CD4-positive, alpha-beta T cell treated with Interleukin-17A for 4 hours (primary cell): ENCODE measurements around the gene CPNE1.
"Not testable (repeated sequence)": the region's sequence is repeated elsewhere in the genome, so short reads cannot be mapped to it uniquely, and the experiment has no call there.

ENCODE experiments used
- DNase-seq: peaks from one replicate; pipeline ENCODE4 v3.0.0-alpha.2; 2020; ENCODE audit warnings: mixed read lengths

The CPNE1 gene

DNA sequence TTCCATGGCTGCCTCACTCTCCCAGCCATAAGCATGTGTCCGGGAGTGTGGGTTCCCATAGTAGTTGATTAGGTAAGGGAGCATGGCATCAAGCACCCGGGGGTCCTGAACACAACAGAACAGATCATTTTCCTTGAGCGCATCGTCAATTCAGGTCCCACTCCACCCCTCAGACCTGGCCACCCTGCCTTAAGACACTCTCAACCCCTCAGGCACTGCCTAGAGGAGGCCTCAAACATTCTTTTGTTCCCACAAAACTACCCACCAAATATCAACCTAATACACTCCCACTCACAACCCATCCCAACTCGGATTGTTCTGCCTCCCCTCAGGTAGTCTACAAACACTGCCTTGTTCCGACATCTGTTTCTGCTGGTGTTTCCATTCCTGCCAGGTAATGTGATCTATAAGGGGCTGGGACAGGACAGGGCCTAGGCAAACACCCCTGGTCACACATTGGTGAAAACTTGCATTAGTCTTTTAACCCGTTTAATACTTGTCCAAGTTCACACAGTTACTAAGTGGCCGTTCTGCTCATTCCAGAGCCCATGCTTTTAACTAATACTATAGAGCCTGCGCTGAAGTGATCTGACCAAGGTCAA, 33.1 kb upstream of the CPNE1 start:
- no peak for DNase-seq

DNA sequence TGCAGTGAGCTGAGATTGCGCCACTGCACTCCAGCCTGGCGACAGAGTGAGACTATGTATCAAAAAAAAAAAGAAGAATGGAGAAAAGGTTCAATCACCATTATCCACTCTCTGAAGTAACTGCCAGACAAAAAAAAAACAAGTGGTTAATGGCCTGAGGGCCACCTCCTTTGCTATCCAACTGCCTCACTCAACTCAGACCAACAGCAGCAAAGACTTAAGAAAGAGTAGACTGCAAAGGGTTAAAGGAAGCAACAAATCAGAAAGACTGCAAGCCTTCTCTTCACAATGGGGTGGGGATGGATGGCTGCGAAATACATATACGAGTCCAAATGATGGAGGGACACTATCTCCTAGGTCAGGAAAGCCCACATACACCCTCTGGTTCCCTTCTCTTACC, 31.3 kb upstream of the CPNE1 start:
- DNase-seq = no peak

DNA sequence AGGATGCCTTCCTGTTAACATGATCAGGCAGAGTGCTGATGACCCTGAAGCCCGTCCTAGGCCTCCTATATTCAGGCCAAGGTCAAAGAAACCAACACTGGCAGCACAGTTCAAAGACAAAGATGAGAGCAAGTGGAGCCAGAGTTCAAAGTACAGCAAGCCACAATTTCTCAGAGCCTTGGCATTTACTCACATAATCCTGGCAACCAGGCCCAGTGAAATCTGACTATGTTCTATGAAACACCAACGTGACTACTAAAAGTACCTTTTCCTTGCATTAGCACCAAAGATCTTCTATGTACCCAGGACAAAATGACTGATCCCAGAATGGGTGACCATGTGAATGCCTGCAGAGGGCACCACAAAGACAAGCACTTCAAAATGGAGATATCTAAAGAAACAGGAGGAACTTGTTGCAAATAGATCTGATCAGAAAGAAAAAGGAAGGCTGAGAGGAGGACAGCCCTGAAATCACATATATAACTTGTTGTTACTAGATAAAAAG, 30.6 kb upstream of the CPNE1 start:
- DNase-seq = no peak

DNA sequence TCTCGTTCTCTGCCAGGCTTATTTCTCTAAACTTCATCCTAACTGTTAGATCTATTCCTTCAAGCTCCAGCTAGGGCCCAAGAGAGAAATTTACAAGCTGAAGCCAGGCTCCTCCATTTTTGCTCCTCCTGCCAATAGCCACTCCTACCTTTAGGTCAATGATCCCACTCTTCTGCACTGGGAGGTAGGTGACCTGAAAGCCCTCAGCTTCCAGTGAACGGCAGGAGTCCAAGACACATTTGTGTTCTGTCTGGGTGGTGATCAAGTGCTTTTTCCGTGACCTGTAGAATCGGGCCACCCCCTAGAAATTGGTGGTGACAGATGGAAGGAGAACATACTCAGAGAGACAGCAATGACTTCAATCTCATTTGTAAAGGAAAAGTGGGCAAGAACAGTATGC, 25.6 kb upstream of the CPNE1 start:
- DNase-seq = no peak

DNA sequence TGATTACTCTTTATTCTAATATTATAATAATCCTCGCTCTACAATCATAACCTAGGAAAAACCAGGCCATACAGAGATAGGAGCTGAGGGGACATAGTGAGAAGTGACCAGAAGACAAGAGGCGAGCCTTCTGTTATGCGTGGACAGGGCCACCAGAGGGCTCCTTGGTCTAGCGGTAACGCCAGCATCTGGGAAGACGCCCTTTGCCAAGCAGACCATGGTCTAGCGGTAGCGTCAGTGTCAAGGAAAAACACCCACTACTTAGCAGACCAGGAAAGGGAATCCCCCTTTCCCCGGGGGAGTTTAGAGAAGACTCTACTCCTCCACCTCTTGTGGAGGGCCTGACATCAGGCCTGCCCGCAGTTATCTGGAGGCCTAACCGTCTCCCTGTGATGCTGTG, 22.2 kb upstream of the CPNE1 start:
- peak; percentile 9 for DNase-seq

DNA sequence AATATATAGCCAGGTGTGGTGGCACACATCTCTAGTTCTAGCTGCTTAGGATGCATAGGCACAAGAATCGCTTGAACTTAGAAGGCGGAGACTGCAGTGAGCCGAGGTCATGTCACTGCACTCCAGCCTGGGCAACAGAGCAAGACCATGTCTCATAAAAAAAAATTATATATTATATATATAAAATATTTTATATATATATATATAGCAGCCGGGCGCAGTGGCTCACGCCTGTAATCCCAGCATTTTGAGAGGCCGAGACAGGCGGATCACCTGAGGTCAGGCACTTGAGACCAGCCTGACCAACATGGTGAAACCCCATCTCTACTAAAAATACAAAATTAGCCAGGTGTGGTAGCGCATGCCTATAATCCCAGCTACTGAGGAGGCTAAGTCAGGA, 20.7 kb upstream of the CPNE1 start:
- DNase-seq = not testable (repeated sequence)

DNA sequence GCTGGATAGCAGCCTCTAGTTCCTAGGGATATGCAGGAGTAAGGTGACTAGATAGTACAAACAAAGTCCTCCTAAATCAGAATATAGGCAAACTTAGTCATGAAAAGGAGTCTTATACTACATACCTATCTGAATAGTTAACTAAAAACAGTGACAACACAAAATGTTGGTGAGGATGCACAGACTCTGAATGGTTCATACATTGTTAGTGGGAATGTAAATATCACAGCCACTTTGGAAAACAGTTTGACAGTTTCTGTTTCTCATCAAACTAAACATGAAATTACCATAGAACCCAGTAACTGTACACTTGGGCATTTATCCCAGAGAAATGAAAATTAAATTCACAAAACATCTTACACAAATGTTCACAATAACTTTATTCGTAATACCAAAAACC, 17.3 kb upstream of the CPNE1 start:
- no peak for DNase-seq

DNA sequence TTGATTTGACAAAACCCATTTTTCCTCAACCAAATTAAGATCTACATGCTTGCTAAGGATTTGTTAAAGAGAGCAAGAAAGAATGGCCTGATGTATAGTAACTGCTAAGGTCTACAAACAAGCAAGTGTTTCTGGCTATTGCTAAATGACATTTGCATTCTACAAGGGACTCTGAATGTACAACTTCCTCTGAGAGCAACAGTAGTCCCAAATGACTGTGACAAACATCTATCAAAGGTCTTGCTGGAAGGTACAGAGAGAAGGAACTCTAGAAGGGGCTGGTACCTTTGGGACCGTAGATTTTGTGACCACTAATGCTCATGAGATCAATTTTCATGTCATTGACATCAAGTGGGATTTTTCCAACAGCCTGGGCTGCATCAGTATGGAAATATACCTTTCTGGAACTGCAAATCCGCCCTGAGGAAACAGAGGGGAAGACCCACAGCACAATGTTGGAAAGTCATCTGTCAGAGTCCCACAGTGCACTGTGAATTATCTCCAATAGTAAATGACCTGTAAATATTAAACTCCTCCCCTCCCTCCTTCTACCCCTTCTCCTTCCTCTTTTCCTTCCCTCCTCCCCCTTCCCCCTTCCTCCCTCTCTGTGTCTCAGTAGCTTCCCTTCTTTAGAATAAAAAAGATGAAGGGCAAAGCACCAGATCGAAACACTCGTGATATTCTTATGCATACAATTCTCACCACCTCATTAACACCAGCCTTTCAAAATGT, 15.9 kb upstream of the CPNE1 start:
- no peak for DNase-seq

DNA sequence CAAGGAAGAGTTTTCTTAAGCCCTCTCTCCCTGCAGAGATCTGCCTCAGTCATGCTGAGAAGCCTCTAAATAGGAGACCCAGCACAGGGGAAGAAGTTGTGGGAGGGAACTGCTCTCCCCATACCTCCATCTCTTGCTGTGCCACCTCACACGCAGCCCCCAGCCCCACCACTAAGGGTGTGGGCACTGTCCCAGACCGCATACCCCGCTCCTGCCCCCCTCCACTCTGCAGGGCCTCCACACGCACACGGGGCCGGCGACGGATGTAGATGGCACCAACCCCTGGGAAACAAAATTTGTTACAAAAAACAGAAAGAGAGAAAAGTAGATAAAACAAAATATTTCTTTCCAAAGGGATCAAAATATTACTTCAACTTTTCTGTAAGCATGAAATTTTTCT, 10.2 kb upstream of the CPNE1 start:
- no peak for DNase-seq

DNA sequence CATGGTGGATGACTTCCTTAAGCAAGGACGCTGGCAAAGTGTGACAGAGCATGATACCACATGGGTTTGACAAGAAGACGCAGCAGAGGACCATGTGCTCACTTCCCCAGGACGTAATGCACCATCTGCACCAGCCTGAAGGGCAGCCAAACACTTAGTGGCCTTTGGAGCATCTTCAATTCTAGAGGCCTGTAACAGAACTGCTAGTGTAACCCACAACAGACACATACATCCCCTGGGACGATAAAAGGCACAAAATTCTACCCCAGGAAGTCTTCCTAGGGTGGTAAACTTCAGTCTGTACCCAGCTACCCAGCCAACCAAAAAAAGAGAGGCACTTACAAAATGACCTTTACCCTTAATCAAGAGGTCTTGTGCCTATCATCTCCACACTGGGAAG, 9.2 kb upstream of the CPNE1 start:
- no peak for DNase-seq

DNA sequence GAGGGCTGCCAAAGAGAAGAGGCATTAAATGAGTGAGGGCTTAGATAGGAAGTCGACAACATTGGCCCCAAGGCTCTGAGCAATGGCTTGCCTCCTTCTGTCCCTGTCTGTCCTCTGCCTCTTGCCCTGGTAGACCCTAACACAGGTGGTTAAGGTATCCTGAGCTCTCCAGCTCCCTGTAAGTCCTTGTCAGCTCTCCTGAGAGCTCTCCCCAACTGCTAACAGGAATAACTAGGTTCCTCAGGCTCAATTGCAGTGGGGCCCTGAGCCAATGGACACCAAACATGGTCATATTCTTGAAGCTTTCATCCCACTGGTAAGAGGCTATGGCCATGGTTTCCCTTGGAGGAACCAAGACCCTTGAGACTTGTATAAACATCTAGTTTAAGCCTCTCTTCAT, 5.0 kb upstream of the CPNE1 start:
- no peak for DNase-seq

DNA sequence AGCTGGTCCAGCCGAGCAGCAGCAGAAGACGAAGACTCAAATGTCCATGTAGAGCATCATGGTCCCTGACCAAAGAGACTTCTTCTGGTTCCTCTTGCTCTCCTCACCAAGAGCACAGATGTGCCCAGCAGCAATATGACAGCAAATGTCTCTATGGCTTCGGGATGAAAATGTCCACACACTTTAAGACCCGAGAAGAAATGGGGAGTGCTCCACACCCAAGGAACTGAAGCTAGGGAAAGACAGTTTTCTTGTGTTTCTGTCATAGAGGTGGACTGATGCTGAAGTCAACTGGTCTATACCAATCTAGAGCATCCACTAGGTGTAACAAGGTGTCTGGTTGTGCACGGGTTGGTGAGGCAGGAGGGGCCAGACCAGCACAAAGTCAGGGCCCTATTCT, 4.5 kb upstream of the CPNE1 start:
- no peak for DNase-seq

DNA sequence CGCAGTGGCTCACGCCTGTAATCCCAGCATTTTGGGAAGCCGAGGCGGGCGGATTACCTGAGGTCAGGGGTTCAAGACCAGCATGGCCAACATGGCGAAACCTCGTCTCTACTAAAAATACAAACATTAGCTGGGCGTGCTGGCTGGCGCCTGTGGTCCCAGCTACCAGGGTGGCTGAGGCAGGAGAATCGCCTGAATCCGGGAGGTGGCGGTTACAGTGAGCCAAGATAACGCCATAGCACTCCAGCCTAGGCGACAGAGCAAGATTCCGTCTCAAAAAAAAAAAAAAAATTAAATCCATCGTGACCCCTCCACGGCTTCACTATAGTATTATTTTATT, 1.2 kb upstream of the CPNE1 start:
- no peak for DNase-seq

DNA sequence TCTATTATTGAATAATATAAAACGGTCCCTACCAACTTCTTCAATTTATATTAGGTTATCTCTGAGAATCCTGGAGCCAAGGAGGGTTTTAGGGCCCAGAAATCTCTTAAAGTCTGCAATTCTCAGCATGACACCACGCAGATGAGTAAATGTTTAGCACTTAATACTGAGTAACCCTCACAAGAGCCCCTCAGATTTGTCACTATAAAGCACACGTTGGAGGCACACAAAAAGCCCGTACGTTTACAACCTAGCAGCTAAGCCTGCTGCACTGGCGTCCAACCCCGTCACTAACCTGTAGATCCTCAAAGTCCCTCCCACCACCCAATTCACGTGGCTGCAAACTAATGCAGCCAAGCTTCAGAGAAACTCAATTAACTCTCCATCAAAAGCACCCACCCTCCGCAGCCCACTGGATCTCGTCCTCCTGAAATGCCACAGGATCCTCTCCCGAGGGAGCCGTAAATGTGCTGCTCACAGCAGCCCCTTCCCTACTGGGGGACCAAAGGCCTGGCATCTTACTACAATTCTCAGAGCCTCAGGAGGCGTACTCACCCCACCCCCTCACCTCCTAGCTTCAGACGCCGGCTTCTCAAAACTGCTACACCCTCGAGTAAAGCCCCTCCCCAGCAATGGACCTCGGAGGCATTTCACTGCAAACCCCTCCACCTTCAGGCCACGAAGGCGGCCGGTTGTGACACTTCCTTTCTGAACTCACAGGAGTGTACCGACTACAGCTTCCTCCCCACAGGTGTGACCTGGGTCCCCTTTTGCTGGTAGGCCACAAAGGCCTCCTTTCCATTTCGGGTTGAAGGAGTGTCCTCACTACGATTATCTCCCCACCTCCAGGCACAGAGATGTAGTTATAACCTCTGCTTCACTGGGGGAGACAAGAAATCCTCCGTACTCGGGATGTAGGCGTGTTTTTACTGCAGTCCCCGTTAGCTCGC, 909 bp downstream of the CPNE1 start:
- DNase-seq = peak; percentile 61

DNA sequence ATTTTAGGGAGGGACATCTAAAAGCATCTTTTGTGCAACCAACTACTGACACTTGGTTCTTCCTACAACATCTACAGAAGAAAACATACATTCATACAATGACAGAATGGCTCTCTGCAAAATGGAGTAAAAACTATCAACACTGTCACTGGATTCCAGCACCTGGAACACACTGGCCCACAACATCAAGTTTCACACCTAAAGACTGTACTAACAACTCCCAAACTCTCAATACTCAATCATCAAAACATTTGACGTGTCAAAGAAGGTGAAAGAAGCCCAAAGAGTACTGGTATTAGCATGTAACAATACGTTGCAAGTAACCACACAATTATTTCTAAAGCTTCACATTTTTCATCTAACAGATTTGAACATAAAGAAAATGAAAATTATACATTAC, 2.1 kb downstream of the CPNE1 start:
- DNase-seq = no peak

DNA sequence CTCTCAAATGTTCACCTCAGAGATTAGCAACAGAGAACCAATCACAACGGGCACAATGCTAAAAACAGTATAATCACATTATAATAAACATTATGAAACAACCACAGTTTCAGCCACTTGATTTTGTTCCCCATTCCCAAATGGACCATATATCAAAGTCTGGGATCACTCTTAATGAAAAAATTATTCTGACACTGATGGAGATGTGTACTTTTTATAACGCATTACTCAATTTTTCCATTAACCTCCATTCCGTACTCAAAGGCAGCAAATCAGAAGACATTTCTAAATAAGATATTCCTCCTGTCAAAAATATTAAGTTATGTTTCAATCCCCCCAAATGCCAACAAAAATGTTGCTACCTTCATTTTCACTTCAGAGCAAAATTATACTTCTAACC, 2.8 kb downstream of the CPNE1 start:
- no peak for DNase-seq

DNA sequence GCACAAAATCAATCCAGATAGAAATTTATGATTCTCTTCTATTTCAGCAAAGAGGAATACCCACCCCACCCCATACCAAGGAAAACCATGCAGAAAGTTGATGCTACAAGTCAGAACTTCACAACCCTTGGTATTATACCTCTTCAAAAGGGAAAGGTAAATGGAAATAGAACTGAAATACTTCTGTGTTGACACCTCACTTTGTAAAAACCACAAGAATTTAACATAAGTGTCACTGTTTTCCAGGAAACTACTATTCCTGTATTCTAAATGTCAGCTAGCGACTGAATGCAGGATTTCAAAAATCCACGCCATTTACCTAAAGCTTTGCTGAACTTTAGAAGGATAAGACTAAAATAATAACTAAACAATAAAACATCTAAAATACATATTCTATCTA, 3.6 kb downstream of the CPNE1 start:
- DNase-seq = no peak

DNA sequence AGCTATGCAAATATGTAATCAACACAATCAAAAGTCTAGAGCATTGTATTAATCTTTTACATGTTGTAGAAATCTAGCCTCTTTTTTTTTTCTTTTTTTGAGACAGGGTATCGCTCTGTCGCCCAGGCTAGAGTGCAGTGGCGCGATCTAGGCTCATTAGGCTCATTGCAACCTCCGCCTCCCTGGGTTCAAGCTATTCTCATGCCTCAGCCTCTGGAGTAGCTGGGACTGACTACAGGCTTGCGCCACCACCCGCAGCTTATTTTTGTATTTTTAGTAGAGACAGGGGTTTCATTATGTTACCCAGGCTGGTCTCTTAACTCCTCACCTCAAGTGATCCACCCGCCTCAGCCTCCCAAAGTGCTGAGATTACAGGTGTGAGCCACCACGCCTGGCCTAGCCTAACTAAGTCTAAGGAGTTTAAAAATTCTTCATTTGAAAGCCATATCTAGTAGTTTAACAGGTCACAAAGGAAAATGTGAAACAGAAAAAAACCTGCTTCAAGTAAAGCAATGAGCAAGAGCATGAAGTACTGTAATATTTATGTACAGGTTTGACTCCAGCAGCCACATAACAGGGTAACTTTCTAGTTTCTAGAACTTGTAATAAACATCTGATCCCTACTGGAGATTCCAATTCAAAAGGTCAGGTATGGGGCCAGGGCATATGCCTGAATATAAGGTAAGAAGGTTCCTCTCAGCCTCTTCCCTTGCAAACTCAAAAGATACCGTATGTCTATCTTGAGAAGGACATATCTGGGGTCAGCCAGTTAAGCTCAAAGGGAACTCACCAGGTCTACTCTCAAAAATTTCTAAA, 4.4 kb downstream of the CPNE1 start:
- no peak for DNase-seq

DNA sequence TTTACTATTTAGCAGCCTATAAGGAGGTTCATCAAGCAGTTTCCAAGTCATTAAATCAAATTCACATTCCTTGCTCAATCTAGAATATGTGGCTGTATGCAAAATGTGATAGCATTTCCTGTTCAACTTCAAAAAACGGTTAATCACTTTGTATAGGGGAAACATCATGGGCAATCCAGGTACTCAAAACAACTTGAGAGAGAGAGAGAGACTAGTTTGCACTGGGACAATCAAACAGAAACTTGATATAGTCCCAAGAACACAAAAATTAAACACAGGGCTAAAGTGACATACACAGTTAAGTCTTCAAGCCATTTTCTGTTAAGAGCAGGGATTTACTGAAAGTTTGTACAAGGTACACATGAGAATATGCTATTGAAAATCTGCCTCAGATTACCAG, 7.4 kb downstream of the CPNE1 start:
- no peak for DNase-seq

DNA sequence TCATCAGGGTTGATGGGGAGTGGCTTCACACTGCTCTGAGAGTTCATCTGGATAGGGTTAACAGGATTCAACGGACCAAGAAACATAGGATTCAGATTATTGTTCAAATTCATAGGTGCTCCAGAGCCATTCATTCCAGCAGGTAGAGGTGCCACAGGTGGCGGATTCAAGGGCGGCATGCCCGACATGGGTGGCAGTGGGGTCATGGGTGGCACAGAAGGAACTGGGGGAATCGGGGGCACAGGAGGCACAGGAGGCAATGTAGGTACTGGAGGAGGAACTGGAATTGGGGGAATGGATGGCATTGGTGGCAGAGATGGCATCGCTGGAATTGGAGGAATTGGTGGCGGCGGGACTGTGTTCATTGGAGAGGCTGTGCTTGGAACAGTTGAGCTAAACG, 10.3 kb downstream of the CPNE1 start:
- DNase-seq = no peak

DNA sequence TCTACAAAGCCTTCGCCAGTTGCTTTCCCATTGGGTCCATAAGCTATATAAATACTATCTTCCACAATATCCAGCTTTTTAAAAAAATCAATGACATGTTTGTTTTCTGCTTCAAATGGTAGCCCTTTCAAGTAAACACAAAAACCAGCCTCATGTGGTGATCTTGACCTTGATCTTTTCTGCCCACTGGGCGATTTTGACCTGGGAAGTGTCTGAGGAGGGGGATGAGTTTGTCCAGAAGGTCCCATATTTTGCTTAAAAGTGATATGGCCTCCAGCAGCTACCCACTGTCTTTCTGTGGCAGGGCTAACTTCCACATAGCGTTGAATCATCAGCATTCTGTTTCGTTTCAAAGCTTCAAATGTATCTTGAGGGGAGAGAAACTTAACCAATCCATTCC, 10.8 kb downstream of the CPNE1 start:
- DNase-seq = no peak

DNA sequence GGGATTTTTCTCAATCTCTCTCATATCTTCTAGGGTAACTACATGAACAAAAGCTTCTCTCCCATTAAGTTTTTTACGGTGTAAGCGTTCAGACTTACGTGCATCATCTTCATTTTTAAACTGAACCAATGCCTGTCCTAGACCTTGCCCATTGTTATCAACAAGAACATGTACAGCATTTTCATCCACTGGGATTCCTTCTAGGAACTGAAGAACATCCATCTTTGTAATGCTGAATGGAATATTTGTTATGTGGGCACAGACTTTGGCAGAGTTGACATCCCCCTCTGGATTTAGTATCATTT, 11.3 kb downstream of the CPNE1 start:
- DNase-seq = no peak
